GM12891 (cell line): ENCODE data around the gene TPCN2.

ENCODE experiments used
- PAX5 ChIP-seq: IDR thresholded peaks from 2 replicates; pipeline ENCODE4 v1.6.1; 2011; ENCODE audit warnings: low read length, moderate library complexity, mild to moderate bottlenecking; ENCODE audit not compliant: insufficient read depth, severe bottlenecking
- POLR2A ChIP-seq: IDR thresholded peaks from 2 replicates; pipeline ENCODE4 v1.6.1; 2011; ENCODE audit warnings: low read depth, low read length, control low read depth
- POLR2AphosphoS5 ChIP-seq: IDR thresholded peaks from 2 replicates; pipeline ENCODE4 v1.6.1; 2011; ENCODE audit warnings: low read depth, low read length, control low read depth
- SPI1 ChIP-seq: IDR thresholded peaks from 2 replicates; pipeline ENCODE4 v1.6.1; 2011; ENCODE audit warnings: low read depth, low read length, control low read depth
- TAF1 ChIP-seq: IDR thresholded peaks from 2 replicates; pipeline ENCODE4 v1.6.1; 2011; ENCODE audit warnings: low read depth, low read length, control low read depth

DNA sequence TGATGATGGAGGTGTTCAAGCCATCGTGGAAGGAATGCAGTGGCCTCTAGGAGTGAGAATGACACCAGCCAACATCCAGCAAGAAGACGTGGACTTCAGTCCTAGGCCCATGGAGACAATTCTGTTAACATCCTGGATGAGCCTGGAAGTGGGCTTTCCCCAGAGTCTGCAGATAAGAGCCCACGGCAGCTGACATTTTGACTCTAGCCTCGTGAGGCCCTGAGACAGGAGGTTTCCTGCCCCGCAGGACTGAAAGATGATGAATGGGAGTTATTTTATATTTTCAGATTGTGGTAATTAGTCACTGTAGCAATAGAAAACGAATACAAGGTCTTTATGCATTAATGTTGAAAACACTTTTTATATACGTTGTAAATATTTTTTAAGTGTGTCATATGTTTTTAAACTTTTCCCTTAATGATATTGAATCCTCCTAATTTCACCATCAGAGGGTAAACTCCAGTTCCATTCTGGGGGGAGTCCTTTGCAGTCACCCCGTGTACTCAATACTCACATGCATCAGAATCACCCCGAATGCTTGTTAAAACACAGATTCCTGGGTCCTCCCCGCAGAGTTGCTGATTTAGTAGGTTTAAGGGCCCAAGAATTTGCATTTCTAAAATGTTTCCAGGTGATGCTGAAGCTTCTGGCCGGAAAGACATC, 570 bp upstream of the TPCN2 start:
- TF ChIP-seq POLR2AphosphoS5 (no peak), POLR2A (no peak), PAX5 (no peak), TAF1 (no peak), SPI1 (no peak)
